B cell (primary cell): ENCODE results near the gene GTF2H4. TPM values are rescaled to one million over a fixed set of nuclear protein-coding genes. Genes with fewer than 3 reads are reported as not detected.
"Not testable (repeated sequence)": the region's sequence is repeated elsewhere in the genome, so short reads cannot be mapped to it uniquely, and the experiment has no call there.

Experiments
- ATAC-seq: fragments of 200-7000 bp; cut with Tn5 transposase; one replicate; pipeline ENCODE4 v1.10.0; 2021; ENCODE audit warnings: low read depth, mild to moderate bottlenecking, moderate number of reproducible peaks, moderate library complexity
- CTCF ChIA-PET: fragments of 350-600 bp; sonication (Branson Sonifier 250); formaldehyde crosslinking; loops from one replicate; lab custom pipeline; 2021; ENCODE audit warnings: antibody characterized with exemption, inconsistent platforms; lab: Charles Lee
- POLR2A ChIA-PET: fragments of 350-600 bp; sonication (Branson Sonifier 250); formaldehyde crosslinking; loops from one replicate; lab custom pipeline; 2021; ENCODE audit warnings: antibody characterized with exemption; lab: Charles Lee
- DNase-seq: peaks from one replicate; pipeline ENCODE4 v3.0.0; 2013
- H2AFZ ChIP-seq: 2 replicates; pipeline ENCODE4 v1.6.1; 2012; ENCODE audit warnings: mild to moderate bottlenecking, low read depth, low read length; ENCODE audit not compliant: insufficient read depth, poor library complexity, severe bottlenecking
- H3K27ac ChIP-seq, 2 donors: 1 replicate in 1 of 2; 2 replicates in 1 of 2; pipeline ENCODE4 v1.5.1; 2012 to 2013; ENCODE audit warnings: low read length in 2 of 2, mild to moderate bottlenecking in 2 of 2, moderate library complexity in 1 of 2
- H3K27me3 ChIP-seq, 4 experiments: fragments of 200-600 bp in 1 of 4; sonication (generic) in 1 of 4; replicated peaks in 1 of 4; 1 replicate in 2 of 4; 2 replicates in 2 of 4; pipeline versions ENCODE4 v1.6.1 to v1.7.0; 2013 to 2016; ENCODE audit warnings: low read length in 3 of 4, mild to moderate bottlenecking in 2 of 4, mixed read lengths in 1 of 4, moderate library complexity in 1 of 4; ENCODE audit not compliant: insufficient read depth in 4 of 4, control insufficient read depth in 3 of 4; ENCODE audit errors: control extremely low read depth in 1 of 4
- H3K36me3 ChIP-seq, 2 experiments: replicated peaks in 1 of 2; 1 replicate in 1 of 2; 2 replicates in 1 of 2; pipeline versions ENCODE4 v1.6.1 to v1.7.1; 2013; ENCODE audit warnings: low read length in 1 of 2; ENCODE audit not compliant: insufficient read depth in 2 of 2, control insufficient read depth in 1 of 2; ENCODE audit errors: control extremely low read depth in 1 of 2, extremely low read depth in 1 of 2
- H3K4me1 ChIP-seq, 2 donors: fragments of 200-600 bp in 1 of 2; sonication (generic) in 1 of 2; 1 replicate in 1 of 2; 2 replicates in 1 of 2; pipeline versions ENCODE4 v1.5.1 to v1.6.1; 2013 to 2017; ENCODE audit warnings: low read length in 2 of 2; ENCODE audit not compliant: control insufficient read depth in 2 of 2, insufficient read depth in 2 of 2
- H3K4me2 ChIP-seq: replicated peaks from 2 replicates; pipeline ENCODE3; 2012; ENCODE audit warnings: mild to moderate bottlenecking, low read depth, low read length; ENCODE audit not compliant: poor library complexity, severe bottlenecking
- H3K4me3 ChIP-seq, 5 experiments: fragments of 200-600 bp in 1 of 5; sonication (generic) in 1 of 5; 1 replicate in 3 of 5; 2 replicates in 2 of 5; pipeline versions ENCODE4 v1.5.1 to v1.7.0; 2011 to 2016; ENCODE audit warnings: low read length in 4 of 5, mild to moderate bottlenecking in 4 of 5, low read depth in 2 of 5, control low read depth in 1 of 5, moderate library complexity in 1 of 5; ENCODE audit not compliant: insufficient read depth in 1 of 5; ENCODE audit errors: control extremely low read depth in 1 of 5, extremely low read depth in 1 of 5
- H3K79me2 ChIP-seq: fragments of 200-600 bp; sonication (generic); one replicate; pipeline ENCODE4 v1.6.0; 2016; ENCODE audit warnings: low read length; ENCODE audit not compliant: control insufficient read depth, insufficient read depth
- H3K9ac ChIP-seq: fragments of 200-600 bp; sonication (generic); 2 replicates; pipeline ENCODE4 v1.6.1; 2017; ENCODE audit warnings: mild to moderate bottlenecking, low read length, moderate library complexity
- H3K9me3 ChIP-seq, 3 donors: one replicate each; pipeline versions ENCODE4 v1.6.1 to v1.7.1; 2013; ENCODE audit warnings: low read length in 2 of 3; ENCODE audit not compliant: control insufficient read depth in 2 of 3, insufficient read depth in 1 of 3; ENCODE audit errors: control extremely low read depth in 1 of 3
- H4K20me1 ChIP-seq: 2 replicates; pipeline ENCODE4 v1.6.0; 2012; ENCODE audit warnings: mild to moderate bottlenecking, low read length; ENCODE audit not compliant: insufficient read depth, control insufficient read depth, poor library complexity, severe bottlenecking
- H3K27ac Mint-ChIP-seq: one replicate; pipeline ENCODE4 v1.8.0; 2021; ENCODE audit warnings: mixed read lengths
- H3K27me3 Mint-ChIP-seq: one replicate; pipeline ENCODE4 v1.8.0; 2021; ENCODE audit warnings: mixed read lengths
- H3K4me1 Mint-ChIP-seq: one replicate; pipeline ENCODE4 v1.8.0; 2021; ENCODE audit warnings: mixed read lengths
- H3K4me3 Mint-ChIP-seq: one replicate; pipeline ENCODE4 v1.8.0; 2021; ENCODE audit warnings: mixed read lengths
- H3K9me3 Mint-ChIP-seq: one replicate; pipeline ENCODE4 v1.8.0; 2022; ENCODE audit warnings: mixed read lengths; ENCODE audit not compliant: insufficient read depth
- CTCF ChIP-seq: fragments of 200-600 bp; IDR thresholded peaks from one replicate; pipeline ENCODE4 v1.8.0; 2022; ENCODE audit warnings: antibody characterized with exemption, mild to moderate bottlenecking
- EZH2 ChIP-seq: IDR thresholded peaks from 2 replicates; pipeline ENCODE4 v1.6.1; 2012; ENCODE audit warnings: borderline replicate concordance, low read depth, mild to moderate bottlenecking, moderate library complexity, low read length; ENCODE audit not compliant: insufficient read depth, poor library complexity, severe bottlenecking
- WGBS: methylation state at CpG from one replicate; pipeline ENCODE4 v1.1.5; 2013; ENCODE audit warnings: missing lambda C conversion rate; ENCODE audit not compliant: insufficient coverage; 5-methylcytosine and 5-hydroxymethylcytosine counted together
- intact Hi-C: fragments of 100-400 bp; cut with micrococcal nuclease; formaldehyde crosslinking; loops from one replicate; pipeline ENCODE4 v1.10.0; 2022
- polyA plus RNA-seq: library from polyadenylated mRNA; depleted of rRNA; stranded (reverse); fragments of >200 nt; gene quantifications from 2 replicates; pipeline ENCODE4 v1.2.3, GENCODE V29; 2012
- total RNA-seq, 2 donors: library from RNA; stranded (reverse); fragments of 120-200 nt in 1 of 2; gene quantifications; 1 replicate in 1 of 2; 2 replicates in 1 of 2; pipeline versions ENCODE4 v1.2.3 to v1.2.4, GENCODE V29; 2013 to 2022

The GTF2H4 gene
- total and polyA plus RNA-seq, 2 donors (not counting 1 experiment from before 2014, with no cell fraction given) = 30.2 to 38.4 TPM

DNA sequence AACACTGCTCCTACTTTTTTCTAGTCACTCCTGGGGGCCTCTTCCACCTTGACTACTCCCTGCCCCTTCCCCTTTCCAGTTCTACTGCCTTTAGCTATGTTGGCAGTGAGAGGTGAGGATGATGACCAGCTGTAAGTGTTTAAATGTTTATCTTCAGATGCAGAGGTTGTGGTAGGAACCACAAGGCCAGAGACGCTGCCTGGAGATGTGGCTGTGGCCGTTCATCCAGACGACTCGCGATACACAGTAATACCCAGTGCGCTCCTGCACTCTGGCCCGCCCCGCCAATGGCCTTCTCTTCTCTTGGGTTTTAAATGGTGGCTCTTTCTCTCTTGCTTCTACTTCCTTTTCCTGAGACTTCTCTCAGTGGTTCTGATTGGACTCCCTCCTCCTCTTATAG is 10.7 kb downstream of the GTF2H4 start:
- no peak for ATAC-seq
- no peaks in the 10 kb centered on the region for H3K27me3 ChIP-seq
- no peaks in the 10 kb centered on the region for H3K9me3 ChIP-seq
- 83% methylated on average over 1 of the region's 8 CpGs for WGBS
- no peak overlapping the region for H3K4me3 ChIP-seq
- no peak overlapping the region for H3K4me3 Mint-ChIP-seq
- ChIA-PET POLR2A (interaction anchor here (0.5 kb wide), 1 partner anchor 225 kb away, joined by 3 read pairs; no protein-coding TSS in a partner anchor), CTCF (interaction anchor here (0.9 to 2.9 kb wide), 3 partner anchors 151 to 169 kb away, joined by 3 to 12 read pairs (median 8); no protein-coding TSS in a partner anchor)
- no peak overlapping the region for H3K9ac ChIP-seq
- H3K36me3 ChIP-seq = peaks cover 2 to 70% of the 10 kb centered on the region in 2 experiments
- no peaks in the 10 kb centered on the region for H4K20me1 ChIP-seq
- no peaks in the 10 kb centered on the region for H3K27me3 Mint-ChIP-seq
- peaks cover 7 to 15% of the 10 kb centered on the region in 2 donors for H3K4me1 ChIP-seq
- no peak overlapping the region for H3K27ac Mint-ChIP-seq
- DNase-seq = no peak
- no peak overlapping the region for H2AFZ ChIP-seq
- H3K27ac ChIP-seq = no peak overlapping the region
- no peaks in the 10 kb centered on the region for H3K79me2 ChIP-seq
- no peak for TF ChIP-seq CTCF
- TF ChIP-seq EZH2 = no peak
- no peaks in the 10 kb centered on the region for H3K9me3 Mint-ChIP-seq
- peaks cover 17% of the 10 kb centered on the region for H3K4me1 Mint-ChIP-seq
- intact Hi-C loops = no loop called here
- H3K4me2 ChIP-seq = no peak overlapping the region

GRCh38 chr6:30922447-30922852 is 14.4 kb downstream of the GTF2H4 start:
- intact Hi-C loops = no loop called here
- Mint-ChIP-seq H3K4me3 (no peak overlapping the region), H3K9me3 (no peaks in the 10 kb centered on the region), H3K27ac (no peak overlapping the region), H3K27me3 (no peaks in the 10 kb centered on the region), H3K4me1 (no peaks in the 10 kb centered on the region)
- Histone ChIP-seq H3K27ac (no peak overlapping the region), H3K4me2 (no peak overlapping the region), H3K27me3 (no peaks in the 10 kb centered on the region), H3K36me3 (peaks cover 4 to 72% of the 10 kb centered on the region in 2 experiments), H3K9ac (no peak overlapping the region), H4K20me1 (no peaks in the 10 kb centered on the region), H3K79me2 (no peaks in the 10 kb centered on the region), H3K9me3 (no peaks in the 10 kb centered on the region), H3K4me1 (no peaks in the 10 kb centered on the region), H2AFZ (no peak overlapping the region), H3K4me3 (no peak overlapping the region)
- DNase-seq (no peak), ATAC-seq (no peak)
- ChIA-PET POLR2A (no interaction called here), CTCF (interaction anchor here (0.6 kb wide), 1 partner anchor 129 kb away, joined by 3 read pairs; no protein-coding TSS in a partner anchor)
- TF ChIP-seq EZH2 (no peak), CTCF (no peak)
- 87% methylated on average over 5 of the region's 7 CpGs for WGBS

GRCh38 chr6:30924040-30924627 is 16.1 kb downstream of the GTF2H4 start:
- H3K27me3 Mint-ChIP-seq, H3K9me3 Mint-ChIP-seq, CTCF ChIA-PET, DNase-seq, ATAC-seq, H3K4me2 ChIP-seq, POLR2A ChIA-PET, H3K27ac ChIP-seq, H3K27me3 ChIP-seq, H3K9ac ChIP-seq, H3K27ac Mint-ChIP-seq, intact Hi-C loops, H2AFZ ChIP-seq, H3K4me3 Mint-ChIP-seq, H3K4me1 ChIP-seq, H3K79me2 ChIP-seq, H3K4me1 Mint-ChIP-seq, H3K4me3 ChIP-seq, H3K9me3 ChIP-seq, H4K20me1 ChIP-seq: not testable (repeated sequence)
- WGBS = 97% methylated on average over 8 of the region's 9 CpGs
- peaks cover 4 to 61% of the 10 kb centered on the region in 2 experiments for H3K36me3 ChIP-seq
